Astrocyte of the hippocampus (primary cell): ENCODE measurements around the gene PRR3.

Experiments used
- DNase-seq: peaks from one replicate; pipeline ENCODE4 v3.0.0; 2011; ENCODE audit warnings: low read depth, low spot score

PRR3 gene

DNA sequence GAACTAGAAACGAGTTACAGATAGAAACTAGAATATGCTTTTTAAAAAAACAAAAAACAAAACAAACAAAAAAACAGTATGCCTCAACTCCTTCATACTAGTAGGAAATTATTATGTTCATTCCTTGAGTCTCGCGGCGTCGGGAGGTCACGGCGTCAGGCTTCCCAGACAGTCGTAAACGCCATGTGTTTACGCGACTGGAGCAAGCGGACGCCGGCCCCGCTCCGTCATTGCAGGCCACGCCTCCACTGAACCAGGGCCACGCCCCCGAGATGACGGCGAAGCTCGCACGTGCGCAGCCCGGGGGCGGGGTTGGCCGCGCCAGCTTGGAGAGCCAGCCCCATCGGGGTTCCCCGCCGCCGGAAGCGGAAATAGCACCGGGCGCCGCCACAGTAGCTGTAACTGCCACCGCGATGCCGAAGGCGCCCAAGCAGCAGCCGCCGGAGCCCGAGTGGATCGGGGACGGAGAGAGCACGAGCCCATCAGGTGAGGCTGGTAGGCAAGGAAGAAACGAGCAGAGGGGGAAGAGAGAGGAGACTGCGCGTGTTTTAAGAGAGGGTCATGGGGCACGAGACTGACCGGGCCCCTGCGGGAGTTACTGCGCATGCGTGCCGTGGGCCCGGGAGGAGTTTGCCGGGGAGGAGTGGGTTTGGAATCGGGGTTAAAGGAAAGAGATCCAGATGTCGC is 14.1 kb downstream of the PRR3 start, which contains the start of gene ABCF1:
TSS of gene ABCF1 (plus strand) at position 368 of the 687 bp plus-strand sequence. CDS start at position 414, 46 bp downstream.
- peak; percentile 99 for DNase-seq

DNA sequence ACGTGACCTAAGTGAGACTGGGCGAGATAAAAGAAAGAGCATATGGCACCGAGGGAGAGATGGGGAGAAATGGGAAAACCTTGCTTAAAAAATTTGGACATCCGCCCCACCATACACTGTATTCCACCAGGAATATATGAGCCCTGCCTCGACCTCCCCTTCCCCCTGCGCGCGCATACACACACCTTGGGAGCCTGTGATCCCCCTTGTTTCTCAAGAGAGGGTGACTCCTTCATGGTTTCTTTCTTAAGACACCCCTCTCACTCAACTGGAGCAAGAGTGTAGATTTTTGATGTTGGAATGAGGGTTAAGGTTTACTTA is 14.6 kb downstream of the PRR3 start:
- DNase-seq, result no peak

GRCh38 chr6:30572148-30572547 is 15.1 kb downstream of the PRR3 start:
- DNase-seq, result no peak

GRCh38 chr6:30573113-30573512 is 16.0 kb downstream of the PRR3 start:
- DNase-seq, result no peak

- no peak for DNase-seq
Measured at GRCh38 chr6:30578051-30578450, 21.0 kb downstream of the PRR3 start.

DNA sequence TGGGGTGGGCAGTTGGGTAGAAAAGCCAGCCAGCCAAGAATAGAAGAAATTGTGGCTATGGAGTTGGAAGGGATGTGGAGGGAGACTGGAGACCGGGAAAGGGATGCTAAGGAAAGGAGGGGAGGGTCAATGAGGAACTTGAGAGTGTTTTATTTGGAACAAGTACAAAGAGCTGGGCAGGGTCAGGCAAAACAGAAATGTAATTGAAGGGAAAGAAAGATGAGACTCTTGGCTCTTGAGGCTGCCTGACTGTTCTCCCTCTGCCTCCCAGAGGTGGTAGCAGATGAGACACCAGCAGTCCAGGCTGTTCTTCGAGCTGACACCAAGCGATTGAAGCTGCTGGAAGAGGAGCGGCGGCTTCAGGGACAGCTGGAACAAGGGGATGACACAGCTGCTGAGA is 26.8 kb downstream of the PRR3 start:
- no peak for DNase-seq

GRCh38 chr6:30589754-30590358 is 32.8 kb downstream of the PRR3 start:
- no peak for DNase-seq

DNA sequence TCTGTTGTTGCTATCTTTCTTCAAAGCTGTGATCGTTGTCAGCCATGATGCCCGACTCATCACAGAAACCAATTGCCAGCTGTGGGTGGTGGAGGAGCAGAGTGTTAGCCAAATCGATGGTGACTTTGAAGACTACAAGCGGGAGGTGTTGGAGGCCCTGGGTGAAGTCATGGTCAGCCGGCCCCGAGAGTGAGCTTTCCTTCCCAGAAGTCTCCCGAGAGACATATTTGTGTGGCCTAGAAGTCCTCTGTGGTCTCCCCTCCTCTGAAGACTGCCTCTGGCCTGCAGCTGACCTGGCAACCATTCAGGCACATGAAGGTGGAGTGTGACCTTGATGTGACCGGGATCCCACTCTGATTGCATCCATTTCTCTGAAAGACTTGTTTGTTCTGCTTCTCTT is 33.4 kb downstream of the PRR3 start:
- DNase-seq, result no peak

DNA sequence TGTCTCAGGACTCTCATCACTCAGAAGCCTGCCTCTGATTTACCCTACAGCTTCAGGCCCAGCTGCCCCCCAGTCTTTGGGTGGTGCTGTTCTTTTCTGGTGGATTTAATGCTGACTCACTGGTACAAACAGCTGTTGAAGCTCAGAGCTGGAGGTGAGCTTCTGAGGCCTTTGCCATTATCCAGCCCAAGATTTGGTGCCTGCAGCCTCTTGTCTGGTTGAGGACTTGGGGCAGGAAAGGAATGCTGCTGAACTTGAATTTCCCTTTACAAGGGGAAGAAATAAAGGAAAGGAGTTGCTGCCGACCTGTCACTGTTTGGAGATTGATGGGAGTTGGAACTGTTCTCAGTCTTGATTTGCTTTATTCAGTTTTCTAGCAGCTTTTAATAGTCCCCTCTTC is 33.9 kb downstream of the PRR3 start:
- DNase-seq, result peak; percentile 31

DNA sequence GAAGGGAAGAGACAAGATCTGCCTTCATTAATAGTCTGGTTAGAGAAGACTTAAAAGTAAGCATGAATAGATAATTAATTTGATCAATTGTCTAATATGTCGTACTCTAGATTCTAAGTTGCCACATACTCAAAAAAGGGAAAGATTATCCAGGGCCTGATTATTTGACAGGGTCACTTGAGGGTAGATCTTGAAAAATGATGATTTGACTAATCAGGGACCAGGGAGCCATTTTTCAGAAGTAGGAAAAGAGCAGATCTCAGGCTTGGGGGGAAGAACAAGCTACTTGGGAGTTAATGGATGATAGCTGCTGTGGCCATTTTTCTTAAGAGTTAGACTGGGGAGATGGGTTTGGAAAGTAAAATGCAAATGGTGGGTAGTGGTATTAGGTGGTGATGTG is 35.2 kb downstream of the PRR3 start:
- no peak for DNase-seq

- peak; percentile 87 for DNase-seq
Measured at GRCh38 chr6:30597315-30598144, 40.4 kb downstream of the PRR3 start.

- no peak for DNase-seq
Measured at GRCh38 chr6:30598912-30599624, 42.0 kb downstream of the PRR3 start.

- DNase-seq, result no peak
Measured at GRCh38 chr6:30599625-30600324, 42.7 kb downstream of the PRR3 start.

- DNase-seq, result no peak
Measured at GRCh38 chr6:30600451-30600961, 43.4 kb downstream of the PRR3 start.

DNA sequence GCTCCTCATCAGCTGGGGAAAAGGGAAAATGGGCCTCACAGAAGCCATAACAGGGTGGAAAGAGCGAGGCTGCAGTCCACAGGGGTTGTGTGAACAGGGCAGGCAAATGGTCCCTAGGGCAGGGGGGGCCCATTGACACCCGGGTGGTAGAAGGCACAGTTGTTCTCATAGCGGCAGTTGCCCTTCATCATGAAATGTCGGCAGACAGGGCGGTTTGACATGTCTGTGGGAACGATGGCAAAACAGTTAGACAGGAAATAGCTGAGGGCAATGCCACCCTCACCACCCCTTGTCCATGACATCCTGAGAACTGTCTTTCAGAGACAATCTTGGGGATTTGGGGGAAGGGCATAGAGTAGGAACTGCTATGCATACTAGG is 44.3 kb downstream of the PRR3 start:
- no peak for DNase-seq

DNA sequence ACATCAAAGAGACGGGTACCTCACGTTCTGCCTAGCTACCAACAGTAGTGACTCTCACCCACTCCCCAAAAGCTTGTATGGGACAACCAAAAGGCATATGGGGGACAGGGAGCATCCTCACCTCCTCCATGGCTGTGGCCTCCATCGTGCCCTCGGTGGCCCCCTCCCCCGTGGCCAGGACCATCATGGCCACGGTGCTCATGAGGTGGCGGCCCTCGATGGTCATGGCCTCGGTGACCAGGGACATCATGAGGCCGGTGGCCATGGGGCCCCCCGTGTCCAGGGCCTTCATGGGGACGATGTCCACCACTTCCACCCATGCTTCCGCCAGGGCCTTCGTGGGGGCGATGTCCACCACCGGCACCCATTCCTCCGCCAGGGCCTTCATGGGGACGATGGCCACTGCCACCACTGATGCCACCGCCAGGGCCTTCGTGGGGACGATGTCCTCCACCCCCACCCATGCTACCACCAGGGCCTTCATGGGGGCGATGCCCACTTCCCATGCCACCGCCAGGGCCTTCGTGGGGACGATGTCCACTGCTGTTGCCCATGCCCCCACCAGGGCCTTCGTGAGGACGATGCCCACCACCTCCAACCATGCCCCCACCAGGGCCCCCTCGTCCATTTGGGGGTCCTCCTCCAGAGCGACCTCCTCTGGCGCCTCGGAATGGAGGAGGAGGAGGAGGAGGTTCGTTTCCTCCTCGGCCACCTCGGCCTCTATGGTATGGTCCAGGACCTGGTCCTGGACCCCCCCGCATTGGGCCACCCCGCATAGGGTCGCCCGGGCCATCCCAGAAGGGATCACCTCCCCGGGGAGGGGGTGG is 44.9 kb downstream of the PRR3 start:
- no peak for DNase-seq

GRCh38 chr6:30603961-30604360 is 46.9 kb downstream of the PRR3 start:
- DNase-seq, result no peak

- no peak for DNase-seq
Measured at GRCh38 chr6:30610065-30610464, 53.0 kb downstream of the PRR3 start.

DNA sequence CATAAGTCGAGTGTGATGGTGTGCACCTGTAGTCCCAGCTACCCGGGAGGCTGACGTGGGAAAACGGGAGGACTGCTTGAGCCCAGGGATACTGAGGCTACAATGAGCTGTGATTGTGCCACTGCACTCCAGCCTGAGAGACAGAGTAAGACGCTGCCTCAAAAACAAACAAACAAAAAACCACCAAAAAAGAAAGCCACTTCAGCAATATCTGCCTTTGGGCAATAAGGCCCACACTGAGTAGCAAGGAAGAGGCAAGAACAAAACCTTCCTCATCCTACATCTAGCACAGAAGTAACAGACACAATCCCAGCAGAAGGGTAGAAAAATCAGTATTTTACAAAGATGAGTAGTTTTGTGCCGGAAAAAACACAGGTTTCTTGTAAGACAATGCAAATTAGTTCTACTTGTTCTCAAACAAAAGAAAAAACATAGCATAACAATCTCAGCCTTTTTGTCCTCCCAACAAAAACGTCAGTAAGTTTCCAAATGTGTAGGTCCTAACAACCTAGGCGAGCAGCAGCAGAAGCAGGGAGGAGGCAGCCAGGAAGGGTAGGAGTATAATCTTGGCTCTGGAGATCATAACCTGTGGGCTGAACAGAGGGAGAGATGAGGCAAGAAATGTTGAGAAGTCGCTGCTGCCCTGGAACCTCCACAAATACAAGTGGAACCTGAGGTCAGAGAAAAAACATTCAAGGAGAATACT is 54.2 kb downstream of the PRR3 start:
- DNase-seq, result no peak

DNA sequence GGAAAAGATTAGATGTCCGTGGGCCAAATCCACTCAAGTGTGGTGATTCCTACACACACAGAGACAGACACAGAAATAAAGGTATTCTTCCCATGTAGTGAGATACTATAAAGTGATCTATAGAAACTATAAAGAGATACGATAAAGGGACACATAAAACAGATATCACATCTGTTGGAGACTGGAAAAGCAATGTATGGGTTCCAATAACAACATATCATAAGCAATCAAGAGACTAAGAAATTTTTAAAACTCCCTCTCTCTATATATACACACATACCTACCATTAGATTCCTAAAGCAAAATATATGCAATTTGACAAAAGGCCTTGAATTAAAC is 54.7 kb downstream of the PRR3 start:
- no peak for DNase-seq
